Heart right ventricle (tissue), 16 donors: ENCODE data around the gene WDR45B. TPM values are rescaled to one million over a fixed set of nuclear protein-coding genes. Genes with fewer than 3 reads are reported as not detected.
A peak's percentile ranks its signal among the peaks of the same experiment; 100 is the strongest.

Source experiments
- ATAC-seq, 8 donors: fragments of 200-7000 bp; cut with Tn5 transposase; one replicate each; pipeline ENCODE4 v1.9.1; 2020; ENCODE audit warnings: mild to moderate bottlenecking in 8 of 8, moderate library complexity in 8 of 8, moderate number of reproducible peaks in 1 of 8
- DNase-seq, 2 donors: peaks; one replicate each; pipeline ENCODE4 v3.0.0-alpha.2; 2020
- H3K27ac ChIP-seq, 10 donors: fragments of 200-600 bp; sonication (generic) in 2 of 10; one replicate each; pipeline versions ENCODE4 v1.5.0 to v1.8.0; 2020 to 2022; ENCODE audit warnings: mild to moderate bottlenecking in 3 of 10
- H3K27me3 ChIP-seq, 7 donors: fragments of 200-600 bp; one replicate each; pipeline ENCODE4 v1.8.0; 2021 to 2022; ENCODE audit warnings: mild to moderate bottlenecking in 2 of 7
- H3K36me3 ChIP-seq, 9 donors: fragments of 200-600 bp; sonication (generic) in 1 of 9; one replicate each; pipeline versions ENCODE4 v1.5.0 to v1.8.0; 2020 to 2022; ENCODE audit warnings: mild to moderate bottlenecking in 2 of 9
- H3K4me1 ChIP-seq, 9 donors: fragments of 200-600 bp; sonication (generic) in 1 of 9; one replicate each; pipeline versions ENCODE4 v1.5.0 to v1.8.0; 2020 to 2022; ENCODE audit warnings: mild to moderate bottlenecking in 4 of 9
- H3K4me3 ChIP-seq, 10 donors: fragments of 200-600 bp; sonication (generic) in 2 of 10; one replicate each; pipeline versions ENCODE4 v1.5.0 to v1.8.0; 2020 to 2022; ENCODE audit warnings: mild to moderate bottlenecking in 7 of 10, moderate library complexity in 2 of 10
- H3K9me3 ChIP-seq, 11 donors: fragments of 200-600 bp in 10 of 11; sonication (generic) in 2 of 11; one replicate each; pipeline versions ENCODE4 v1.5.0 to v1.8.0; 2013 to 2022; ENCODE audit warnings: mild to moderate bottlenecking in 2 of 11, control low read depth in 1 of 11, moderate library complexity in 1 of 11
- CTCF ChIP-seq, 9 donors: fragments of 200-600 bp; sonication (generic) in 2 of 9; IDR thresholded peaks; one replicate each; pipeline versions ENCODE4 v1.5.0 to v1.8.0; 2021 to 2022; ENCODE audit warnings: antibody characterized with exemption in 9 of 9, mild to moderate bottlenecking in 5 of 9, moderate library complexity in 1 of 9
- WGBS, 2 donors: extraction: QIAGEN DNeasy Blood & Tissue Kit; methylation state at CpG; one replicate each; pipeline ENCODE4 v1.1.7; 2013; ENCODE audit warnings: inconsistent platforms in 1 of 2; 5-methylcytosine and 5-hydroxymethylcytosine counted together
- intact Hi-C, 10 donors: fragments of 100-400 bp; cut with DNase I; formaldehyde crosslinking; loops; one replicate each; pipeline versions ENCODE4 v1.11.1 to v1.14.2; 2022
- microRNA-seq, 2 donors: library from miRNA; unstranded; fragments of <30 nt; microRNA quantifications; one replicate each; pipeline ENCODE4 v1.2.0, GENCODE V29; 2021
- polyA plus RNA-seq, 2 donors: library from polyadenylated mRNA; stranded (reverse); fragments of 200-250 nt; gene quantifications; one replicate each; pipeline ENCODE4 v1.2.3, GENCODE V29; 2013
- total RNA-seq, 10 donors: library from RNA; stranded (reverse); fragmentation: NEBNext Ultra II Directional in 3 of 10; extraction: Animal tissue kit (Norgen Biotek cat#: 25700) in 3 of 10; gene quantifications; one replicate each; pipeline versions ENCODE4 v1.2.1 to v1.2.4, GENCODE V29; 2021 to 2023
- donor health status: Arrhythmogenic right ventricular cardiomyopathy.
- donor health status: ischemic (EF 13 %, LVEDD 7.1; RV severe dilation, severe dysfunction).
- donor health status: healthy with polysubstance abuse.
- donor health status: DM: no; HTN: yes; CAD: no.
- donor health status: DM: no; HTN: no; CAD: no.
- donor health status: ischemic (EF 25% LVEDD 6.9; RV normal size, moderate dysfunction).
- donor health status: ischemic (EF 25% LVEDD 5.7; RV mildly dilated, moderate dysfunction).
- donor health status: healthy.
- donor health status: DM: yes; HTN: yes; CAD: no.
- donor health status: Ischemic cardiomyopathy.
- donor health status: ischemic (EF 35%, LVEDD 5.7; RV mildly dilated, moderate dysfunction).
- donor health status: nonischemic (EF 11% LVEDD 7.7; RV severe dilation, severe dysfunction).
- donor health status: DM: yes; HTN: yes; CAD: no.
- donor health status: PGD.
- donor health status: ischemic (EF 29% LVEDD 5.4; RV normal size, mild dysfunction).
- donor health status: nonischemic (EF 23%, LVEDD 6.1; RV moderate dilation, normal function).

WDR45B gene
- total and polyA plus RNA-seq, 12 donors: 23.3 to 45.5 (median 39.7) TPM

GRCh38 chr17:82568997-82569393, 79.2 kb downstream of the WDR45B start:
- 45 to 63% methylated on average over 10 of the region's 10 CpGs for WGBS, 2 donors
- H3K36me3 ChIP-seq: peaks cover 0 to 92% (median 15%) of the 10 kb centered on the region in 9 donors
- intact Hi-C loops: no loop called here

GRCh38 chr17:82567286-82567685, 81.0 kb downstream of the WDR45B start:
- peaks cover 0 to 85% (median 7%) of the 10 kb centered on the region in 9 donors for H3K36me3 ChIP-seq
- no peak overlapping the region for H3K4me3 ChIP-seq
- H3K27me3 ChIP-seq: no peaks in the 10 kb centered on the region
- no peak for TF ChIP-seq CTCF (IDR thresholded peaks at IDR 0.05)
- peak overlapping the region in 1 of 10 donors; percentile 10 for H3K27ac ChIP-seq
- DNase-seq: no peak
- no peaks in the 10 kb centered on the region for H3K9me3 ChIP-seq
- no peak for ATAC-seq
- H3K4me1 ChIP-seq: peaks cover 8 to 62% (median 45%) of the 10 kb centered on the region in 9 donors
- intact Hi-C loops: no loop called here
- 89 to 94% methylated on average over 15 of the region's 15 CpGs for WGBS, 2 donors

More at GRCh38 chr17:82568997-82569393, 79.2 kb downstream of the WDR45B start:
- DNase-seq: no peak
- Histone ChIP-seq H3K9me3 (no peaks in the 10 kb centered on the region), H3K4me1 (peaks cover 8 to 60% (median 44%) of the 10 kb centered on the region in 9 donors), H3K27ac (peak overlapping the region in 9 of 10 donors; percentile 7 to 76 (median 69)), H3K27me3 (no peaks in the 10 kb centered on the region), H3K4me3 (no peak overlapping the region)
- peak; percentile 14 to 72 (median 51) for ATAC-seq
- no peak for TF ChIP-seq CTCF (IDR thresholded peaks at IDR 0.05)

- Histone ChIP-seq H3K4me3 (no peak overlapping the region), H3K27ac (peak overlapping the region in 4 of 10 donors; percentile 2 to 36 (median 22)), H3K4me1 (peaks cover 8 to 70% (median 45%) of the 10 kb centered on the region in 9 donors), H3K9me3 (no peaks in the 10 kb centered on the region), H3K36me3 (peaks cover 0 to 75% (median 0%) of the 10 kb centered on the region in 9 donors), H3K27me3 (no peaks in the 10 kb centered on the region)
- ATAC-seq: peak in 3 of 8 donors; percentile 2 to 29 (median 18)
- no peak for DNase-seq
- TF ChIP-seq CTCF (IDR thresholded peaks at IDR 0.05): no peak
- intact Hi-C loops: no loop called here
- WGBS, 2 donors: 75 to 83% methylated on average over 18 of the region's 18 CpGs
These were observed 81.9 kb downstream of the WDR45B start for GRCh38 chr17:82566129-82566960.

- intact Hi-C loops: no loop called here
- TF ChIP-seq CTCF (IDR thresholded peaks at IDR 0.05): no peak
- 0 to 38% methylated on average over 1 of the region's 1 CpG for WGBS, 2 donors
- ATAC-seq (no peak), DNase-seq (no peak)
- H3K4me1 ChIP-seq: peaks cover 8 to 70% (median 49%) of the 10 kb centered on the region in 9 donors
- peak overlapping the region in 4 of 10 donors; percentile 10 to 36 (median 35) for H3K27ac ChIP-seq
- no peak overlapping the region for H3K4me3 ChIP-seq
- no peaks in the 10 kb centered on the region for H3K27me3 ChIP-seq
- peaks cover 0 to 68% (median 0%) of the 10 kb centered on the region in 9 donors for H3K36me3 ChIP-seq
- H3K9me3 ChIP-seq: no peaks in the 10 kb centered on the region
These were observed 82.7 kb downstream of the WDR45B start for GRCh38 chr17:82565551-82565950.

Small RNA genes lying within 50 kb of the gene (microRNA-seq; reads per million reads assigned to microRNA genes)
- 0.60 to 3.1 reads per million in 2 donors for gene MIR4525

Other genes with a start within 250 kb of the WDR45B start
- 10 to 100 TPM in 8 of 10 donors, 1 to 10 TPM in 2; 9.4 to 22.2 (median 12.8) TPM for gene HEXD, start 230.1 kb downstream of the WDR45B start, total RNA-seq
- 10 to 100 TPM; 14.1 to 53.3 TPM for gene HEXD, start 230.1 kb downstream of the WDR45B start, polyA plus RNA-seq
- 10 to 100 TPM; 23.3 to 39.4 (median 31.1) TPM for gene OGFOD3, start 229.9 kb downstream of the WDR45B start, total RNA-seq
- 10 to 100 TPM; 26.8 to 31.9 TPM for gene OGFOD3, start 229.9 kb downstream of the WDR45B start, polyA plus RNA-seq
- gene CYBC1, start 197.7 kb downstream of the WDR45B start, total RNA-seq: 10 to 100 TPM; 13.4 to 56.6 (median 20.5) TPM
- gene CYBC1, start 197.7 kb downstream of the WDR45B start, polyA plus RNA-seq: 10 to 100 TPM; 26.3 to 32.5 TPM
- 10 to 100 TPM; 48.4 to 74.8 (median 60.4) TPM for gene NARF, start 189.7 kb downstream of the WDR45B start, total RNA-seq
- gene NARF, start 189.7 kb downstream of the WDR45B start, polyA plus RNA-seq: 100 to 1,000 TPM in 1 of 2 donors, 10 to 100 TPM in 1; 68.7 to 179 TPM
- 10 to 100 TPM; 27.5 to 66.6 (median 31.0) TPM for gene FOXK2, start 128.7 kb downstream of the WDR45B start, total RNA-seq
- gene FOXK2, start 128.7 kb downstream of the WDR45B start, polyA plus RNA-seq: 10 to 100 TPM; 16.5 to 24.7 TPM
- gene RAB40B, start 50.3 kb upstream of the WDR45B start, total RNA-seq: 10 to 100 TPM; 16.9 to 42.4 (median 21.7) TPM
- gene RAB40B, start 50.3 kb upstream of the WDR45B start, polyA plus RNA-seq: 10 to 100 TPM in 1 of 2 donors, 1 to 10 TPM in 1; 8.0 to 16.5 TPM
- 10 to 100 TPM; 10.3 to 18.7 (median 14.7) TPM for gene FN3KRP, start 68.3 kb upstream of the WDR45B start, total RNA-seq
- 10 to 100 TPM; 15.4 to 21.5 TPM for gene FN3KRP, start 68.3 kb upstream of the WDR45B start, polyA plus RNA-seq
- 100 to 1,000 TPM in 3 of 10 donors, 10 to 100 TPM in 7; 72.4 to 115 (median 92.4) TPM for gene FN3K, start 87.2 kb upstream of the WDR45B start, total RNA-seq
- gene FN3K, start 87.2 kb upstream of the WDR45B start, polyA plus RNA-seq: 10 to 100 TPM; 48.4 to 93.1 TPM
- 10 to 100 TPM; 41.3 to 79.0 (median 49.6) TPM for gene TBCD, start 103.6 kb upstream of the WDR45B start, total RNA-seq
- 100 to 1,000 TPM in 1 of 2 donors, 10 to 100 TPM in 1; 89.8 to 107 TPM for gene TBCD, start 103.6 kb upstream of the WDR45B start, polyA plus RNA-seq
- gene ZNF750, start 191.6 kb upstream of the WDR45B start, total RNA-seq: under 1 TPM in 3 of 10 donors, not detected in 7; 0.11 to 0.20 (median 0.15) TPM
- under 1 TPM; 0.14 to 0.15 TPM for gene ZNF750, start 191.6 kb upstream of the WDR45B start, polyA plus RNA-seq